HAP-1 (cell line): ENCODE data around the gene IRX3.
"Not testable (repeated sequence)": the region's sequence is repeated elsewhere in the genome, so short reads cannot be mapped to it uniquely, and the experiment has no call there.

Experiments used
- DNase-seq, 2 experiments: peaks; one replicate each; pipeline ENCODE4 v3.0.0-alpha.2; 2016 to 2020; ENCODE audit warnings: low spot score in 2 of 2
- H3K27me3 ChIP-seq: fragments of 250-450 bp; sonication (Bioruptor Pico); 2 replicates; pipeline ENCODE4 v1.5.1; 2020; ENCODE audit warnings: low read depth, mild to moderate bottlenecking, moderate library complexity
- H3K36me3 ChIP-seq: fragments of 250-450 bp; sonication (Bioruptor Pico); replicated peaks from 2 replicates; pipeline ENCODE4 v1.5.1; 2020; ENCODE audit warnings: mild to moderate bottlenecking
- H3K4me1 ChIP-seq: fragments of 250-450 bp; sonication (Bioruptor Pico); 2 replicates; pipeline ENCODE4 v1.5.1; 2020; ENCODE audit warnings: mild to moderate bottlenecking
- H3K4me3 ChIP-seq: fragments of 250-450 bp; sonication (Bioruptor Pico); 2 replicates; pipeline ENCODE4 v1.5.1; 2020; ENCODE audit warnings: mild to moderate bottlenecking, moderate library complexity
- H3K9me3 ChIP-seq: fragments of 250-450 bp; sonication (Bioruptor Pico); 2 replicates; pipeline ENCODE4 v1.5.1; 2020; ENCODE audit warnings: mild to moderate bottlenecking, moderate library complexity
- in situ Hi-C: fragments of 300-500 bp; cut with MboI; formaldehyde crosslinking; loops from 3 replicates; pipeline ENCODE4 v1.14.3; 2020; ENCODE audit warnings: low sequenced_read_pairs, inconsistent platforms, mixed read lengths

Gene IRX3

DNA sequence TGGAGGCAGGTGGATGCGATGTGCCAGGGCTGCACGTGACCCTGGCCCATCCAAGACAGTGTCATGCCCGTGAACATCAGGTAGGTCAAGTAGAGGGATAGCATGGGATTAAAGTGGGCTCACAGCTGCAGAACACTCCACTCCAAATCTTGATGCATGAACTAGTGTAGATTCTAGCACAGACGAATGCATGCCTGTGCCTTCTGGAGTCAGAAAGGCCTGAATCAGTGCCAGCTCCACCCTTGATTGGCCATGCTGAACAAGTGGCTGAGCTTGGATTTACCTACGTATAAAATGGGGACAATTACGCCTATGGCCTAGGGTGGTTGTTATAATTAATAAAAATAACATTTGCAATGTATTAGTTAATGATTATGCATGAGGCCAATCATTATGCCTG is 10.6 kb downstream of the IRX3 start:
- H3K4me1 ChIP-seq: no peaks in the 10 kb centered on the region
- H3K27me3 ChIP-seq: no peaks in the 10 kb centered on the region
- DNase-seq: no peak
- no peaks in the 10 kb centered on the region for H3K9me3 ChIP-seq
- in situ Hi-C loops: loop anchor here (25.0 kb wide), 2 partner anchors 514 to 986 kb away; no protein-coding TSS in a partner anchor
- H3K36me3 ChIP-seq: no peaks in the 10 kb centered on the region
- no peak overlapping the region for H3K4me3 ChIP-seq

GRCh38 chr16:54273566-54273965 is 13.0 kb downstream of the IRX3 start:
- Histone ChIP-seq H3K27me3 (no peaks in the 10 kb centered on the region), H3K4me3 (no peak overlapping the region), H3K4me1 (no peaks in the 10 kb centered on the region), H3K36me3 (no peaks in the 10 kb centered on the region), H3K9me3 (no peaks in the 10 kb centered on the region)
- no peak for DNase-seq
- in situ Hi-C loops: no loop called here

GRCh38 chr16:54270711-54271110 is 15.9 kb downstream of the IRX3 start:
- Histone ChIP-seq H3K9me3 (no peaks in the 10 kb centered on the region), H3K4me3 (no peak overlapping the region), H3K4me1 (no peaks in the 10 kb centered on the region), H3K27me3 (no peaks in the 10 kb centered on the region), H3K36me3 (no peaks in the 10 kb centered on the region)
- in situ Hi-C loops: no loop called here
- no peak for DNase-seq

DNA sequence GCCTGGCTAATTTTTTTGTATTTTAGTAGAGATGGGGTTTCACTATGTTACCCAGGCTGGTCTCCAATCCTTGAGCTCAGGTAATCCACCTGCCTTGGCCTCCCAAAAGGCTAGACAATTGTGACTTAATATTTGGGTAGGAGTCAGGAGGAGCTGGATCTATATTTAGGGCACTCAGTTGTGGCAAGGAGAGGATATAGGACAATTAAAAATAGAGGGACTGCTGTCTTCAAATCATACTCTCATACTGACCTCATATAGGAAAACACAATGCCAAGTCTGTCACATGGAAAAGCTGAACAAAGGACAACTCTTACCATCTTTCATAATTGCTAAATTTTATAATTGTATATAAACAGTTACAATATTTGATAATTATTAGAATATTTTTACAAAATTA is 17.1 kb downstream of the IRX3 start:
- Histone ChIP-seq H3K9me3 (no peaks in the 10 kb centered on the region), H3K27me3 (no peaks in the 10 kb centered on the region), H3K4me1 (no peaks in the 10 kb centered on the region), H3K4me3 (no peak overlapping the region), H3K36me3 (no peaks in the 10 kb centered on the region)
- in situ Hi-C loops: no loop called here
- no peak for DNase-seq

- in situ Hi-C loops: no loop called here
- no peak for DNase-seq
- Histone ChIP-seq H3K36me3 (no peaks in the 10 kb centered on the region), H3K4me3 (no peak overlapping the region), H3K9me3 (no peaks in the 10 kb centered on the region), H3K27me3 (no peaks in the 10 kb centered on the region), H3K4me1 (no peaks in the 10 kb centered on the region)
Measured at GRCh38 chr16:54268766-54269165, 17.8 kb downstream of the IRX3 start.

DNA sequence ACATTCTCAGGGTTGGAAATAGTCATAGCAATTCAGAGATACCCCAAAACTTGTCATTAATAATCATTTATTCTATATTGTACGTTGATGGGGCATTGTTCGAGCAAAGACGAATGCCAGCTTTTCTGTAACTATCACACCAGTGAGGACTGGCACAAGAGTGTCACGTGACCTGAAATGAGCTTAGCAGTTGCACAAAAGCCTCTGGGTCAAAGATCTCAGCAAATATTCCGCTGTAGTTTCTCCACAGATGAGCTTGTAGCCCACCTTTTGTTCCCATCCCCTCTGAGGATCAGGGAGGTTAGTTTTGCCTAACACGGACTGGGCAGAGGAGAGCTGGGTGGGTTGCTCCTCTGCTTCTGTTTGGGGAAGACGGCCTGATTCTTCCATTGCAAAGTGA is 18.2 kb downstream of the IRX3 start:
- Histone ChIP-seq H3K9me3 (no peaks in the 10 kb centered on the region), H3K27me3 (no peaks in the 10 kb centered on the region), H3K36me3 (no peaks in the 10 kb centered on the region), H3K4me3 (no peak overlapping the region), H3K4me1 (no peaks in the 10 kb centered on the region)
- in situ Hi-C loops: no loop called here
- no peak for DNase-seq

DNA sequence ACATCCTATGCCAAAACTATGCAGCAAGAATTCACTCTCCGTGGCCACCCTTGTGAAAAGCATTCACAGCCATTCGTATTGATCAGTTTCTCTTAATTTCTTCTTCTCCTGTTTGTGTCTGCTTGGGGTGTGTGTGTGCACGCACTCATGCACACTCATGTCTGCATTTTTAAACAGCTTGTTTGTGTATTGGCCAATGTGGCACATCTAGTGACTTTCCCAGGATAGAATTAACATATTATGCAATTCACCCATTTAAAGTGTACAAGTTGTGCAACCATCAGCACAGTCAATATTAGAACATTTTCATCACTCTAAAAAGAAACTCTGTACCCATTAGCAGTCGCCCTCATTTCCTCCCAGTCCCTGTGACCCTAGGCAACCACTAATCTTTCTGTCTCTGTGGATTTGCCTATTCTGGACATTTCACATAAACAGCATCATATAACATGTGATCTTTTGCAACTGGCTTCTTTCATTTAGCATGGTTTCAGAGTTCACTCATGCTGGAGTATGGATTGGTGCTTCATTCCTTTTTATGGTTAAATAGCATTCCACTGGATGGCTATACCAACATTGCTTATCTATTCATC is 20.1 kb downstream of the IRX3 start:
- no peak for DNase-seq
- H3K4me1 ChIP-seq: no peaks in the 10 kb centered on the region
- no peaks in the 10 kb centered on the region for H3K36me3 ChIP-seq
- in situ Hi-C loops: no loop called here
- H3K27me3 ChIP-seq: no peaks in the 10 kb centered on the region
- H3K4me3 ChIP-seq: no peak overlapping the region
- no peaks in the 10 kb centered on the region for H3K9me3 ChIP-seq

DNA sequence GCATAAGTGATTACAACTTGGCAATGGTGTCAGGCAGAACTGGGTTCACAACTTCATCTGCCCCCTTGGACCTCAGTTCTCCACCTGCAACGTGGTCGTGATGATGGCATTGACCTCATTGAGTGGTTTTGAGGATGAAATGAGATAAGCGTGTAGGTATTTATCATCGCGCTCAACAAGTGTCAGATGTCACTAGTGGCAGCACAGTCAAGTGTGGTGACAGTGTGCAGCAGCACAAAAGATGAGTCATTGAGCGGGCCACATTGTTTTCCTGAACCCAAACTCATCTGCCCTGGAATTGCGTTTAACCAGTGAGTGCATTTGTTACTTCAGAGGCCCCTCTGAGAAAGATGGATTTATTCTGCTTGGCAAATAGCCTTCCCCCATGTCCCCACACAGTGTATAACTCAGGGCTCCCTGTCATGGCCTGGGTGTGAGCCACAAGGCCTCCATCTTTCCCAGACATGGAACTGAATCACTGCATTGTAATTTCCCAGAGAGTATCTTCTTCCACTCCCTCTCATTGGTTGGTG is 20.9 kb downstream of the IRX3 start:
- Histone ChIP-seq H3K27me3 (no peaks in the 10 kb centered on the region), H3K4me1 (no peaks in the 10 kb centered on the region), H3K4me3 (no peak overlapping the region), H3K9me3 (no peaks in the 10 kb centered on the region), H3K36me3 (no peaks in the 10 kb centered on the region)
- no peak for DNase-seq
- in situ Hi-C loops: no loop called here

DNA sequence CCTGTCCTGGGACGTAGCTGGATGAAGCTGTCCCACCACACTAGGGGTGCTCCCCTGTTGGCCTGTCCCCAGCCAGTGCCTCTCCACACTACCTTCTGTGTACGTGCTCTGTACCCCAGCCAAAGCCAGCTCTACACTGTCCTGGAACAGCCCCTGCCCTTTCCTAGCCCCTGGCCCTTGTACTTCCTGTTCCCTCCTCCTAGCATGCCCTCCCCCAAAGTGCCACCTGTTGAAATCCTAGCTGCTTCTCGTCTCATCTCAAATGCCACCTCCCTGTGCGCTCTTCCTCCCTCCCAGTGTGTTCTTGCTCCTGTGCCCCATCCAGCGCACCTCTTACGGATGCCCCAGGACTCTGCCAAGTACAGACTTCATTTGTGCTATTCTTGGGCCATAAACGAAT is 33.5 kb downstream of the IRX3 start:
- no peaks in the 10 kb centered on the region for H3K9me3 ChIP-seq
- H3K4me3 ChIP-seq: no peak overlapping the region
- in situ Hi-C loops: no loop called here
- no peaks in the 10 kb centered on the region for H3K27me3 ChIP-seq
- no peaks in the 10 kb centered on the region for H3K4me1 ChIP-seq
- no peaks in the 10 kb centered on the region for H3K36me3 ChIP-seq
- DNase-seq: no peak

DNA sequence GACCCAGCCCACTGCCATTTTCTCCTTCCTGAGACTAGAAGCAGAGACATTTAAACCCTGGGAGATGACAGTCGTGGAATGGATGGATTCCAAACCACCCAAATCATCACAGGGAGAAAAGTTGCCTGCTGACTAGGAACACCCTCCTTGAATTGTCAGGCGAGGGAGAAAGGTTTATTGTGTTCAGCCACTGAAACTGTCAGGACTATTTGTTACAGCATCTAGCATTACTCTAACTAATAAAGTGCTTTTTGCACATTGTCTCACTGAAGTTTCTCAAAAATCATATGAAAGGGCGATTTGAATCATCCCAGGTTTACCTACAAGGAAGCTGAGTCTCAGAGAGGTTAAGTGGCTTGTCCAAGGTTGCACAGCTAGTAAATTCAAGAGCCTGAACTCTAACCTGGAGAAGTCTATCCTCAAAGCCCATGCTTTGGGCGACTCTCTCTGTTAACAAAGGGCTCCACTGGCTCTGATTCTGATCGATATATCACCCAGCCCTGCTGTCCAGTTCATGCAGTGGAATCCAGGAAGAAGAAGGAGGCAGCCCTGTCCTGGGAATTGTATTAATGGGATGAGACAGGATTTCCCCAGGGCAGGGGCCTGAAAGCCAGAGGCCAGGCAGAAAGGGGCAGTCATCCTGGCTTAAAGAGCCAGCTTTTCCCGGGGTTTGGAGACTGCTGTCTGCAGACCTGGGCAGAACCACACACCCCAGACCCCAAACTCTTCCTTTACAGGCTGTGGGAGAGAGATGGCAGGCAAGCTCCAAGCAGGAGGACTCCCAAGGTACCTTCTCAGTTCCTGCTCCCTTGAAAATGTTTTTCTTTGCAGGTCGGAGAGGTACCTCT is 37.5 kb downstream of the IRX3 start:
- in situ Hi-C loops: no loop called here
- no peaks in the 10 kb centered on the region for H3K4me1 ChIP-seq
- no peak for DNase-seq
- H3K9me3 ChIP-seq: no peaks in the 10 kb centered on the region
- no peaks in the 10 kb centered on the region for H3K27me3 ChIP-seq
- H3K4me3 ChIP-seq: no peak overlapping the region
- H3K36me3 ChIP-seq: no peaks in the 10 kb centered on the region

GRCh38 chr16:54247705-54248104 is 38.9 kb downstream of the IRX3 start:
- not testable (repeated sequence) for H3K4me3 ChIP-seq

GRCh38 chr16:54246454-54246821 is 40.1 kb downstream of the IRX3 start:
- Histone ChIP-seq H3K27me3 (no peaks in the 10 kb centered on the region), H3K4me1 (no peaks in the 10 kb centered on the region), H3K9me3 (no peaks in the 10 kb centered on the region), H3K36me3 (no peaks in the 10 kb centered on the region), H3K4me3 (no peak overlapping the region)
- no peak for DNase-seq
- in situ Hi-C loops: no loop called here

More at GRCh38 chr16:54247705-54248104, 38.9 kb downstream of the IRX3 start:
- H3K9me3 ChIP-seq, H3K36me3 ChIP-seq, H3K27me3 ChIP-seq, in situ Hi-C loops, DNase-seq, H3K4me1 ChIP-seq: not testable (repeated sequence)

GRCh38 chr16:54245788-54246453 is 40.7 kb downstream of the IRX3 start:
- H3K27me3 ChIP-seq: no peaks in the 10 kb centered on the region
- H3K9me3 ChIP-seq: no peaks in the 10 kb centered on the region
- H3K4me3 ChIP-seq: no peak overlapping the region
- DNase-seq: no peak
- in situ Hi-C loops: no loop called here
- no peaks in the 10 kb centered on the region for H3K36me3 ChIP-seq
- no peaks in the 10 kb centered on the region for H3K4me1 ChIP-seq
